Osteocyte (in vitro differentiated cells): ENCODE results near the gene IL1RAPL2. TPM values are rescaled to one million over a fixed set of nuclear protein-coding genes. Genes with fewer than 3 reads are reported as not detected.
"Not testable (repeated sequence)": the region's sequence is repeated elsewhere in the genome, so short reads cannot be mapped to it uniquely, and the experiment has no call there.

Experiments used
- DNase-seq: peaks from one replicate; pipeline ENCODE4 v3.0.0; 2021; ENCODE audit warnings: mixed read lengths; ENCODE audit not compliant: unreplicated experiment; ENCODE audit errors: extremely low spot score
- H3K27ac Mint-ChIP-seq: one replicate; pipeline ENCODE4 v1.8.0; 2021; ENCODE audit warnings: mild to moderate bottlenecking, mixed read lengths; ENCODE audit not compliant: unreplicated experiment
- H3K27me3 Mint-ChIP-seq: one replicate; pipeline ENCODE4 v1.8.0; 2021; ENCODE audit warnings: mixed read lengths; ENCODE audit not compliant: unreplicated experiment
- H3K36me3 Mint-ChIP-seq: one replicate; pipeline ENCODE4 v1.8.0; 2021; ENCODE audit warnings: mixed read lengths; ENCODE audit not compliant: unreplicated experiment
- H3K4me1 Mint-ChIP-seq: one replicate; pipeline ENCODE4 v1.8.0; 2021; ENCODE audit warnings: mixed read lengths; ENCODE audit not compliant: unreplicated experiment
- H3K4me3 Mint-ChIP-seq: one replicate; pipeline ENCODE4 v1.8.0; 2021; ENCODE audit warnings: mild to moderate bottlenecking, moderate library complexity, mixed read lengths; ENCODE audit not compliant: unreplicated experiment
- H3K9me3 Mint-ChIP-seq: one replicate; pipeline ENCODE4 v1.8.0; 2021; ENCODE audit warnings: mixed read lengths; ENCODE audit not compliant: unreplicated experiment
- total RNA-seq: library from RNA; stranded (reverse); gene quantifications from 2 replicates; pipeline ENCODE4 v1.2.1, GENCODE V29; 2021
- TF ChIP-seq, protein P1 (sequence below): fragments of 200-600 bp; sonication (generic); IDR thresholded peaks from 2 replicates; pipeline ENCODE4 v1.5.0; 2021; ENCODE audit warnings: antibody characterized with exemption, mild to moderate bottlenecking, moderate library complexity

IL1RAPL2 gene
- total RNA-seq, 1 donor from 2014 or later, result not detected

DNA sequence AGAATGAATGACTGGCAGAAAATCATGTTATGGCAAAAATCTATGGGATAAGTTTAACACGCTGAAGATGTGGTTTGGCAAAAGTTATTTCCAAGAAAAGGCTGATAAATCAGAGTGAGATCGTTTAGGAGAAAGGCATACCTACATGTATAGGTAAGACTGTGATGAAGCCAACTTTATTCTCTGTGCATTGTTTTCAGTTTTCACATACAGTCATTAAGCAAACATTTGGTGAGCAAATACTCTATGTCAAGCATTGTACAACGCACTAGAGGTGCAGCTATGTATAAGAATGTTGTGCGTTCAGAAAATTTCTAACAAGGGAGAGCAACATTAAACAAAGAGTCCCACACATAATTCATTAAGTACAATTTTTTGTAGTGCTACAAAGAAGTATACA lies 532.8 kb downstream of the IL1RAPL2 start:
- H3K27me3 Mint-ChIP-seq, result no peaks in the 10 kb centered on the region
- H3K9me3 Mint-ChIP-seq, result peaks cover 9% of the 10 kb centered on the region
- no peak overlapping the region for H3K27ac Mint-ChIP-seq
- DNase-seq, result no peak
- TF ChIP-seq, protein P1, sequence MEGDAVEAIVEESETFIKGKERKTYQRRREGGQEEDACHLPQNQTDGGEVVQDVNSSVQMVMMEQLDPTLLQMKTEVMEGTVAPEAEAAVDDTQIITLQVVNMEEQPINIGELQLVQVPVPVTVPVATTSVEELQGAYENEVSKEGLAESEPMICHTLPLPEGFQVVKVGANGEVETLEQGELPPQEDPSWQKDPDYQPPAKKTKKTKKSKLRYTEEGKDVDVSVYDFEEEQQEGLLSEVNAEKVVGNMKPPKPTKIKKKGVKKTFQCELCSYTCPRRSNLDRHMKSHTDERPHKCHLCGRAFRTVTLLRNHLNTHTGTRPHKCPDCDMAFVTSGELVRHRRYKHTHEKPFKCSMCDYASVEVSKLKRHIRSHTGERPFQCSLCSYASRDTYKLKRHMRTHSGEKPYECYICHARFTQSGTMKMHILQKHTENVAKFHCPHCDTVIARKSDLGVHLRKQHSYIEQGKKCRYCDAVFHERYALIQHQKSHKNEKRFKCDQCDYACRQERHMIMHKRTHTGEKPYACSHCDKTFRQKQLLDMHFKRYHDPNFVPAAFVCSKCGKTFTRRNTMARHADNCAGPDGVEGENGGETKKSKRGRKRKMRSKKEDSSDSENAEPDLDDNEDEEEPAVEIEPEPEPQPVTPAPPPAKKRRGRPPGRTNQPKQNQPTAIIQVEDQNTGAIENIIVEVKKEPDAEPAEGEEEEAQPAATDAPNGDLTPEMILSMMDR, result no peak
- no peaks in the 10 kb centered on the region for H3K4me1 Mint-ChIP-seq
- H3K36me3 Mint-ChIP-seq, result no peaks in the 10 kb centered on the region
- no peak overlapping the region for H3K4me3 Mint-ChIP-seq

DNA sequence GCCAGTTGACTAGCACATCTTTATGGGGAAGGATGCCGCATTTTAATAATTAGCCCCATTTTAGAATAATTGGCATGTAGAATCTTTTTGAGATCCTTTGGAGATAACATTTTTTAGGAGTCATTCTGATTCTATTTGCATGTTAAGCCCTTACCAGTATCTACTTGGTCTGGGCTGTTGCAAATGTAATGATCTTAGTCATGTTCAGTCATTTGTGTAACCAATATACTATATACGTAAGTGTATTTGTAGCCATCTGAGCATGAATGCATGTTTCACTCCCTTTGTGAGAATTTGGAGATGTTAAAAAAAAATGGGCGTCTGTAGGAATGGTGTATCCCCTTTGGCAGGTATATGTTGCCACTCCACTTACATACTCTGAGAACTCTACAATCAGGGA lies 535.4 kb downstream of the IL1RAPL2 start:
- no peak for DNase-seq
- no peak overlapping the region for H3K4me3 Mint-ChIP-seq
- peaks cover 12% of the 10 kb centered on the region for H3K9me3 Mint-ChIP-seq
- H3K36me3 Mint-ChIP-seq, result no peaks in the 10 kb centered on the region
- H3K27me3 Mint-ChIP-seq, result no peaks in the 10 kb centered on the region
- TF ChIP-seq, protein P1, result no peak
- H3K27ac Mint-ChIP-seq, result no peak overlapping the region
- no peaks in the 10 kb centered on the region for H3K4me1 Mint-ChIP-seq

DNA sequence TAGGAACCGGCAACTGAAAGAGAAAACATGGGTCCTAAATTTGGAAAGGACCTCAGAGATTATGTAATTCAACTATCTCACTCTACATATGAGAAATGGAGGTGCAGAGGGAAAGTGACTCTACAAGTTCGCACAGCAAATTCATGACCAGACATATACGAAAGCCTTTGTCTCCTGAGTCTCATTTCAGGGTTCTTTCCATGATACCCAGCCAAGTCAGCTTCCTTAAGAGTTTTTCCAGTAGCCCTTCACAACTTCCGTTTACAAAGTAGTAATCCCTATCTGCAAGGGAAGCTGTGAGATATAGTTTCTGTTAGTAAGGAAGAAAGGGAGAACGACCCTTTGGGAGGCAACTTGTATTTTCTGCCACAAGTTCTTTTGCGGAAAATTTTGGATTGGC lies 543.9 kb downstream of the IL1RAPL2 start:
- no peaks in the 10 kb centered on the region for H3K27me3 Mint-ChIP-seq
- peaks cover 30% of the 10 kb centered on the region for H3K9me3 Mint-ChIP-seq
- H3K4me1 Mint-ChIP-seq, result no peaks in the 10 kb centered on the region
- H3K27ac Mint-ChIP-seq, result no peak overlapping the region
- no peak overlapping the region for H3K4me3 Mint-ChIP-seq
- no peaks in the 10 kb centered on the region for H3K36me3 Mint-ChIP-seq
- no peak for DNase-seq
- TF ChIP-seq, protein P1, result no peak

DNA sequence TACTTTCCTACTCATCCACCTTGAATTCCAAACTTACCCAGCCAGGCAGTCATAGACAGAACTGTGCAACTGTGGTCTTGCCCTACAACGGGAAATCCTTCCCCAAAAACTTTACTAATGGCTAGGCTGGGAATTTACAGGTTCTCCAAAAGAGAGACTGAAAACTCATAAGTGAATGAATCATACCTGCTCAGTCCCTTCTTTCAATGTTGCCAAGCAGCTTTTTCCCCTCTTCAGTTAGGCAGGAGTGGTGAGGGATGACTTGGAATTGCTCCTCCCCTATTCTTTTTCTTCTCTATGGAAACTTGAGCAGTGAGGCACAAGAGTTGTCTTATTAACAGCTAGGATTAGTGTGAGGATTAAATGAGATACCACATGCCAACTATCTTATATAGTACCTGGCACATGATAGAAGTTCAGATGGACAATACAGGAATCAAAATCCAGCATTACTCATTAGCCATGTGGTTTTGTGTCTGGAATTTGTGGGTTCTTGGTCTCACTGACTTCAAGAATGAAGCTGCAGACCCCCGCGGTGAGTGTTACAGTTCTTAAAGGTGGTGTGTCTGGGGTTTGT lies 548.6 kb downstream of the IL1RAPL2 start:
- TF ChIP-seq, protein P1, result no peak
- H3K9me3 Mint-ChIP-seq, result peaks cover 19% of the 10 kb centered on the region
- H3K27me3 Mint-ChIP-seq, result no peaks in the 10 kb centered on the region
- no peak for DNase-seq
- H3K27ac Mint-ChIP-seq, result no peak overlapping the region
- peaks cover 13% of the 10 kb centered on the region for H3K4me1 Mint-ChIP-seq
- no peaks in the 10 kb centered on the region for H3K36me3 Mint-ChIP-seq
- H3K4me3 Mint-ChIP-seq, result no peak overlapping the region

- Mint-ChIP-seq H3K9me3 (peaks cover 17% of the 10 kb centered on the region), H3K4me1 (peaks cover 15% of the 10 kb centered on the region)
- not testable (repeated sequence) for H3K36me3 Mint-ChIP-seq, H3K27ac Mint-ChIP-seq, H3K4me3 Mint-ChIP-seq, H3K27me3 Mint-ChIP-seq
- peak; percentile 83 for DNase-seq
Observed at GRCh38 chrX:105115596-105116320, 549.8 kb downstream of the IL1RAPL2 start.
